NCI-H2107 treated with DMSO at 0.1 percent for 48 hours (cell line): Measurements from ENCODE around the gene BRF1.
A peak's percentile ranks its signal among the peaks of the same experiment; 100 is the strongest.

ENCODE experiments used
- DNase-seq: peaks from one replicate; lab custom pipeline; 2025; ENCODE audit not compliant: unreplicated experiment; lab: John Stamatoyannopoulos, UW

The BRF1 gene

GRCh38 chr14:105197211-105197641 is 103.6 kb downstream of the BRF1 start:
- no peak for DNase-seq

- DNase-seq: no peak
Observed at GRCh38 chr14:105196265-105196960, 104.4 kb downstream of the BRF1 start.

- no peak for DNase-seq
Observed at GRCh38 chr14:105195522-105196264, 105.1 kb downstream of the BRF1 start.

GRCh38 chr14:105195051-105195450 is 105.8 kb downstream of the BRF1 start:
- no peak for DNase-seq

- DNase-seq: peak; percentile 97
Observed at GRCh38 chr14:105193916-105194782, 106.7 kb downstream of the BRF1 start.

- no peak for DNase-seq
Observed at GRCh38 chr14:105192866-105193731, 107.7 kb downstream of the BRF1 start.

- no peak for DNase-seq
Observed at GRCh38 chr14:105187935-105188524, 112.8 kb downstream of the BRF1 start.

GRCh38 chr14:105187116-105187515 is 113.7 kb downstream of the BRF1 start:
- DNase-seq: peak; percentile 53

- no peak for DNase-seq
Observed at GRCh38 chr14:105185973-105186372, 114.8 kb downstream of the BRF1 start.

GRCh38 chr14:105185001-105185400 is 115.8 kb downstream of the BRF1 start:
- no peak for DNase-seq

- peak; percentile 29 for DNase-seq
Observed at GRCh38 chr14:105184461-105184860, 116.3 kb downstream of the BRF1 start.

- DNase-seq: no peak
Observed at GRCh38 chr14:105182296-105183020, 118.3 kb downstream of the BRF1 start.

- DNase-seq: no peak
Observed at GRCh38 chr14:105181549-105182295, 119.1 kb downstream of the BRF1 start.

GRCh38 chr14:105180592-105181548 is 119.9 kb downstream of the BRF1 start, which contains the start of gene NUDT14:
Gene NUDT14, minus strand, starts transcription at chr14:105181312. Its CDS starts 103 bp downstream, at chr14:105181209.
- DNase-seq: no peak

GRCh38 chr14:105179191-105179590 is 121.6 kb downstream of the BRF1 start:
- DNase-seq: no peak

GRCh38 chr14:105178868-105179140 is 122.0 kb downstream of the BRF1 start:
- DNase-seq: no peak

GRCh38 chr14:105178069-105178867 is 122.5 kb downstream of the BRF1 start:
- peak; percentile 32 for DNase-seq
